GM12891 (cell line): ENCODE data around the gene FARS2.
"Not testable (repeated sequence)": the region's sequence is repeated elsewhere in the genome, so short reads cannot be mapped to it uniquely, and the experiment has no call there.

Experiments
- DNase-seq: peaks from one replicate; pipeline ENCODE4 v3.0.0; 2011; ENCODE audit warnings: low spot score; ENCODE audit not compliant: insufficient read length
- FAIRE-seq: peaks from 2 replicates; lab custom pipeline; 2011; peaks lifted over from hg19 to GRCh38; lab: Jason Lieb, UNC
- PAX5 ChIP-seq: IDR thresholded peaks from 2 replicates; pipeline ENCODE4 v1.6.1; 2011; ENCODE audit warnings: low read length, moderate library complexity, mild to moderate bottlenecking; ENCODE audit not compliant: insufficient read depth, severe bottlenecking
- POLR2A ChIP-seq: IDR thresholded peaks from 2 replicates; pipeline ENCODE4 v1.6.1; 2011; ENCODE audit warnings: low read depth, low read length, control low read depth
- POLR2AphosphoS5 ChIP-seq: IDR thresholded peaks from 2 replicates; pipeline ENCODE4 v1.6.1; 2011; ENCODE audit warnings: low read depth, low read length, control low read depth
- POU2F2 ChIP-seq: IDR thresholded peaks from 2 replicates; pipeline ENCODE4 v1.6.1; 2011; ENCODE audit warnings: low read depth, mild to moderate bottlenecking, control low read depth, low read length, moderate library complexity
- SPI1 ChIP-seq: IDR thresholded peaks from 2 replicates; pipeline ENCODE4 v1.6.1; 2011; ENCODE audit warnings: low read depth, low read length, control low read depth
- TAF1 ChIP-seq: IDR thresholded peaks from 2 replicates; pipeline ENCODE4 v1.6.1; 2011; ENCODE audit warnings: low read depth, low read length, control low read depth

The FARS2 gene

DNA sequence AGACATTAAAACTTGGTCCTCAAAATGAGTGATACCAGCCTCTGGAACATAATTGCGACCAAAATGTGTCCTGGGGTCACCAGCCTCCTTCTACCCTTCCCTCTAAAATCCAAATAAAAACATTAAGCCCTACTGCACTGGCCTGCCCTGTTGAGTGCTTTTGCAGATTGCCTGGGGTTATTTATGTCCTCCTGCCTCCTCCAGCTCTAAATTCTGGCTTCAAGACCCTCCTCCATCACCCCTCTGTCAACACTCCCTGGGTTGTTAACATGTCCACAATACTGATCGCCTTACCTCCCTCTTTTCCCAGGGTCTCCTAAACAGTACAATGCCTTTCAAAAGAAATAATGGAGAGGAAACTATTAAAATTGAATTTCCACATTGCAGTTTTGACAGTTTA, 418.0 kb downstream of the FARS2 start:
- DNase-seq: no peak
- TF ChIP-seq PAX5: no peak
- no peak for TF ChIP-seq TAF1
- no peak for TF ChIP-seq POU2F2
- TF ChIP-seq SPI1: no peak
- no peak for TF ChIP-seq POLR2A
- no peak for TF ChIP-seq POLR2AphosphoS5
- no peak for FAIRE-seq

DNA sequence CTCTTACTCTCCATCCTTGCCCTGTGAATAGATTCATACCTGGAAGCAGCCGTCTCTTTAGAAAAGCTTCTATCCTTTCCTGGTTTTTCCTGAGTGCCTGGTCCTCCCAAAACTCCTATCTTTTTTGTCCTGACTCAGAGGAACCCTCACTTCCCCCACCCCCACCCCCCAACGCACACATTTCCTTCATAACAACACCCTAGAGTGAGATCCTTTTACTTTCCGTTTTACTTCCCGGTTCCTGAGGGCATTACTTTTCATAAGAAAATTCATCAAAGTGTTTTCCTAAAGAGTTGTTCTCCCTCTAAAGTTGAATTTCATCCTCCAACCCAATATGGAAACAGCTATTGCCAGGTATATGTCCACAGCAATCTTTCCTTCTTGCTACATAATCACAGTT, 418.4 kb downstream of the FARS2 start:
- no peak for TF ChIP-seq PAX5
- FAIRE-seq (no peak), DNase-seq (no peak)

DNA sequence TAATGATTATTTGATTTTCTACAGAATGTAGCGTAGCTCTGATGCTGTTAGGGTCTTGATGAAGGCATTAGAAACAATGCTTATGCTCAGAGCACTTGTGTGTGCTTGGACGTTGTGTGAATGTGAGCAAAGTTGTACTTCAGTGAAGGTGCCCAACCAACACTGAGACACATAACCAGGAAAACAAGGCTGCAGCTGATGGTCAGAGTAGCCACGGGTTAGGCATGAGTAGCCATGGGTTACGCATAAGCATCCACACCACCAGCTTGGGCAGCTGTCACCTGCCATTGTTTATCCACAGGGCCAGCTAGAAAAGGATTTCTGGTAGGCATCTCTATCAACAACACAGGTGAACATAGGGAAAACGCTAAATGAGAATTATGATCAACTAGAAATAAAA, 418.8 kb downstream of the FARS2 start:
- TF ChIP-seq POLR2A: no peak
- no peak for TF ChIP-seq POU2F2
- no peak for TF ChIP-seq SPI1
- no peak for TF ChIP-seq POLR2AphosphoS5
- TF ChIP-seq TAF1: no peak
- TF ChIP-seq PAX5: no peak
- FAIRE-seq (peak; percentile 88), DNase-seq (no peak)

DNA sequence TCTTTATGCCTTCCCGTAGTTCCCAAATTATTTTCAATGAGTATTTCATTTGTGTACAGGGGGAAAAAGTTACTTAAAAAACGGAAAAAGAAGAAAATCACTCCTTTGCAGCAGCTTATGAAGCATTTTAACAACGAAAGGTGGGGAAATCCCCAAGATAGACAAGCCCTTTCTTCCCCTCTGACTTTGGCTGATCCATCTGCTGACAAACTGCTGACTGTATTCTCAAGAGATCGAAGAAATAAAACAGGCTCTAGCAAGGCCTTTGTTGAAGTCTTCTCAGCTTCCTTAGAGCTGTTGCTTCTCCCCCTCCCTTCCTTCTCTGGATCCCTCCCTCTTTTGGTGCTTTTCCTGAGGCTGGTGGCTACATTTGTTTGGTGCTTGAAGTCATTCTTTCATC, 420.2 kb downstream of the FARS2 start:
- DNase-seq (peak; percentile 30), FAIRE-seq (peak; percentile 52)
- TF ChIP-seq POLR2A: no peak

DNA sequence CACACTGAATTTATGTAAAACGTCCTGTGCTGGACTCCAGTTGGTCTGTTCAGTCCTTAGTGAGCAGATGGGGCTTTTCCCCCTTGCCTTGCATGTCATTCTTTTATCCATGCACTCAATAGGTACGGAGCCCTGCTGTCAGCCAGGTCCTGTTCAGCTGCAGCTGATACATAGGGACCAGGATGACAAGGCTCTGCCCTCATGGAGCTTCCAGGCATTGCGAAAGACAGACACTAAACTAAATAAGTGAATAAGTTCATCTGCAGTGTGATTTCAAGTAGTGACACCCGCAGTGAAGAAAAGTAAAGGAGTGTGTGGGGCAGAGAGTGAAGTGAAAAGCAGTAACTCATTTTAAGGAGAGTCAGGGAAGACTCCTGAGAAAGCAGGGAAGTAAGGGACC, 421.2 kb downstream of the FARS2 start:
- no peak for DNase-seq
- FAIRE-seq: no peak
- TF ChIP-seq PAX5 (no peak), TAF1 (no peak), POLR2A (no peak), POLR2AphosphoS5 (no peak), POU2F2 (no peak), SPI1 (no peak)

DNA sequence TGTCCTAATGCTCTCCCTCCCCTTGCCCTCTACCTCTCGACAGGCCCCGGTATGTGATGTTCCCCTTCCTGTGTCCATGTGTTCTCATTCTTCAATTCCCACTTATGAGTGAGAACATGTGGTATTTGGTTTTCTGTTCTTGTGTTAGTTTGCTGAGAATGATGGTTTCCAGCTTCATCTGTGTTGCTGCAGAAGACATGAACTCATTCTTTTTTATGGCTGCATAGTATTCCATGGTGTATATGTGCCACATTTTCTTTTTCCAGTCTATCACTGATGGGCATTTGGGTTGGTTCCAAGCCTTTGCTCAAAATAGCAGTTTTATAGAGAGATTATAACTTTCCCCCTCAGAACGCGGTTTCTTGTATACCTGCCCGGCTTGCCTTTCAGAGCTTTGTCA, 422.4 kb downstream of the FARS2 start:
- not testable (repeated sequence) for FAIRE-seq, DNase-seq

DNA sequence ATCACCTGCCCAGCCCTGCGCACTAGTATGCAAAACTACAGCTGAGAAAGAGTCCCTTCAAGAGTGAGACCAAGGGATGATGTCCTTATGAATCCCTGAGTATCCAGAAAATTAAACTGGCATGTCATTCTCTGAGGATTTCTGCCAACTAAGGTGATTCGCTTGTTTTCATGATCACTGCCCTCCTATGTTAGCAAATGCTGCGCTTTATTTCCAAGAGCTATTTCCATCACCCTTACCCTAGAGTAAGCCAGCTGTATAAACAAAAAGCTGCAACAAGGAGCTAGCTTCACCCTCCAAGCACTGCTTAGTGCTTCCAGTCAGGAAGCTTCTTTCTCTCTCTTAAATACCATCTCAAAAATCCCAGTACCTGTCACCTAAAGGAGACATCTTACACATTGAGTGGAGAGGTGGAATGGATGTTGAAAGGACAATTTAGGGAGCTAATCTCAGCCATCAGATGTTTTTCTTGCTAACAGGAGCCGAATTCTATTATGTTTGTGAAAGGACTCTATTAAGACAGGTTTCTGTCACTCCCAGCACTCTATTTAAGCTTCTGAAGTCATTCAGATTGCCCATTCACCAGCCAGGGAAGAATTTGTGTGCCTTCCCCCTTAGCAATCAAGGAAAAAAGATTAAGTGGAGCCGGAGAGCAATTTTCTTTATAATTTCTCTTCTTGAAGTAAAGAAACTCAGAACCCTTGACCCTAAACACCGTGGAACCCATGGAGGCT, 423.2 kb downstream of the FARS2 start:
- no peak for TF ChIP-seq POU2F2
- no peak for TF ChIP-seq SPI1
- TF ChIP-seq POLR2AphosphoS5: no peak
- no peak for TF ChIP-seq PAX5
- no peak for TF ChIP-seq POLR2A
- no peak for TF ChIP-seq TAF1
- no peak for FAIRE-seq
- DNase-seq: no peak

DNA sequence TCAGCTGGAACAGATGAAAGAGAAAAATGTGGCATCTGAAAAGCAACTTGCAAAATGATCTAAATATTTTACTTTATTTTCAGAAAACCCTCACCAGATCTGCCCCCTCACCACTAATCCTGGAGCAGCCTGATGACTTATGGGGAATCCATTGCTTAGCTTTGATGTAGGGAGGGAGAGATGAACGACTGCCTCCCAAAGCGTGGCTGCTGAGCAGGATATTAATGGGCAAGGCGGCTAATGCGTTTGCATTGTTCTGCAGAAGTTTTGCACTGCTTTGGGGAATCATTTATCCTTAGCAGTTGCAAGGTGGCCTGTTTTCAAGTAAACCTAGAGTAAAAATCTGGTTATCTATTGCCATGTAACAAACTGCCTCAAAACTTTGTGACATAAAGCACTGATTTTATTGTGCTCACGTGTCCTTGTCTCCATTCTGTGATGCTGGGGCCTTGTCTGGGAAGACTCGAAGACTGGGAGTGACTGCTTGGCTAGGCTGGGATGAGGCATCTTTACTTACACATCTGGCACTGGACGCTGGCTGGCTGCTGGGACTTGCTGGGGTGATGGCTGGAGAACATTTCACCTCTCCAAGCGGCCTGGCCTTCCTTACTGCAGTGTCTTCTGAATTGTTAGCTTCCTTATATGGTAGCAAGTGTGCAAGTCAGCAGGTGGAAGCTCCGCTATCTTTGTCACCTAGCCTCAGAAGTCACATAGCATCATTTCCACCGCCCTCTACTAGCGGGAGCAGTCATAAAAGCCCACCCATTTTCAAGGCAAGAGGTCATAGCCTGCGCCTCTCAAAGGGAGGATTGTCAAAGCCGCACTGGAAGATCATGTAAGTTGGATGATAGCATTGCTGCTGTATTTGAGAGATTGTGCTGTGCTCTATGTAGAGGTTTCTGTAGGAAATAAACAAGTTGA, 432.2 kb downstream of the FARS2 start:
- DNase-seq (no peak), FAIRE-seq (no peak)
- TF ChIP-seq PAX5 (no peak), POLR2AphosphoS5 (no peak), POU2F2 (no peak), TAF1 (no peak), SPI1 (no peak), POLR2A (no peak)

DNA sequence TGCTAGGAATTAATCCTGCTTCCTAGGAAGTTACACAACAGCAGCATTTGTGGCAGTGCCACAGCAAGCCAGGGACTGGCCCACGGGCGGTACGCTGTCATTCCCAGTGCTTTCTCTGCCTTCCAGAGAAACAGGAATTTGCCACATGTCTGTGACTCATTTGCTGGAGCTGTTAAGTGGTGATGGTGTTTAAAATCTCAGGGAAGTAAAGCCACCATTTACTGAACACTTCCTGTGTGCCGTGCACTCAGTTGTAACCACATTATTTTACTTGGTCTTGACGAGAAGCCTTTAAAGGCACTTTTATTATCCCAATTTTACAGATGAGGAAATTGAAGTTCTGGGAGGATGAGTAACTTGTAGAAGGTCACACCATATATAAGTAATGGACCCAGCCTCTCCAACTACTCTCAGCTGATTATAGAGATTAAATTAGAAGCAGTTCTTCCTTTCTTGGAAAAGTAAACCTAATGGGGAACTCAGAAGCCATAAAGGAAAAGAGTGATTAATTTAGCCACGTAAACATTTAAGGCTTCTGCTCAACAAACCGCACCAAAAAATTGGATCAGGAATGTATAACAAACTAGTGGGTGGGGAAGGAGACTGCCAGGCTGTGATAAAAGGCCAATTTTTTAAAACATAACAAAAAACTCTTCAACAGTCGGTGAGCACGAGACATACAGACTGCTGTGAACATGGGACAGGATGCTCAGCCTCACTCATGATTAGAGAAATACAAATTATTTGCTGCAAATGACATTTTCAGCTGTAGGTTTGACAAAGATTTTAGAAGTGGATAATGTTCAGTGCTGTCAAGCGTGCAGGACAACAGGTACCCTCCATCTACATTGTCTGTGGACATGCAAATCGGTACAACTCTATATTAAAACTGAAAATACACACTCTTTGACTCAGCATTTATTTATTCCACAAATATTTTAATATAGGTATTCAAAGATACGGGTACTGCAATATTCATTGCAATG, 434.2 kb downstream of the FARS2 start:
- FAIRE-seq: peak; percentile 28
- no peak for DNase-seq
- no peak for TF ChIP-seq PAX5
- no peak for TF ChIP-seq POLR2A
- no peak for TF ChIP-seq SPI1
- no peak for TF ChIP-seq POU2F2
- no peak for TF ChIP-seq POLR2AphosphoS5
- no peak for TF ChIP-seq TAF1

DNA sequence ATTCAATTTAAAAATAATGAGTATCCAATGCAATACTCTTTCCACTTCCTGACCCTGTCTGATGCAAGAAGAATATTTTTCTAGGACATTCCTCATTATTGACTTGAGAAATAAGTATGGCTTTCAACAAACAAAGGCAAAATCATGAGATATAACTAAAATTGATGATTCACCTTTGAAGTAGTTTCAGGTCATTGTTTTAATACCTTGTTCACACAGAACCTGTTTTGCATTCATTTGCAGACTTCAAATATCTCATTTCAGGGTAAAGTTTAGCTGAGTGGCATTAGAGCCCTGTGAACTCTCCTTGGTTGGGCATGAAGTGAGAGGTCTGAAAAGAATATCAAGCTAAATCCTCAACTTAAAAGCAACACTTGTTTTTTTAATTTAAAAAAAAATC, 436.2 kb downstream of the FARS2 start:
- FAIRE-seq: no peak
- no peak for DNase-seq
- no peak for TF ChIP-seq TAF1
- no peak for TF ChIP-seq POLR2A
- TF ChIP-seq PAX5: no peak
- no peak for TF ChIP-seq POLR2AphosphoS5
- no peak for TF ChIP-seq POU2F2
- no peak for TF ChIP-seq SPI1
